Measurements from ENCODE around the gene DLGAP4. TPM values are rescaled to one million over a fixed set of nuclear protein-coding genes. Genes with fewer than 3 reads are reported as not detected.

The DLGAP4 gene
- polyA plus RNA-seq, 1 of the 3 experiments (the other 2 are of a cell fraction) = 31.2 TPM

- TF ChIP-seq FOXJ3 (CRISPR knock-in tag; IDR thresholded peaks at IDR 0.05) (no peak), SIN3A (IDR thresholded peaks at IDR 0.05; ENCODE audit: borderline replicate concordance, low read depth, low read length) (no peak), JUND (IDR thresholded peaks at IDR 0.05) (no peak), ZBTB33 (IDR thresholded peaks at IDR 0.05; ENCODE audit: borderline replicate concordance, low read depth) (no peak)
Observed at GRCh38 chr20:36313926-36314325, 7.8 kb downstream of the DLGAP4 start (continued).

GRCh38 chr20:36314734-36315544 is 8.8 kb downstream of the DLGAP4 start:
- Histone ChIP-seq H3K27me3 (ENCODE audit: insufficient read depth) (no peaks in the 10 kb centered on the region; the same call in 1 of the 2 replicates), H3K79me2 (ENCODE audit: insufficient read depth) (no peaks in the 10 kb centered on the region), H3K36me3 (replicated peaks in 1 of 2; ENCODE audit: control insufficient read depth in 1 of 2, insufficient read depth in 2 of 2, low read length in 1 of 2) (no peaks in the 10 kb centered on the region), H3K4me1 (ENCODE audit: control insufficient read depth in 1 of 2, insufficient read depth in 2 of 2, low read depth in 1 of 2, low read length in 1 of 2) (peaks cover 0 to 6% of the 10 kb centered on the region in 2 experiments; a peak in 1 of 4 replicates), H3K4me2 (no peak overlapping the region), H3K4me3 (ENCODE audit: low read depth in 2 of 2, low read length in 1 of 2) (no peak overlapping the region), H3K9me3 (no peaks in the 10 kb centered on the region), H3F3A (replicated peaks; ENCODE audit: insufficient read depth) (no peaks in the 10 kb centered on the region), H4K20me1 (ENCODE audit: insufficient read depth) (no peaks in the 10 kb centered on the region), H3K9ac (no peak overlapping the region), H3K27ac (ENCODE audit: low read depth in 2 of 2, low read length in 1 of 2) (no peak overlapping the region), H3K9me2 (no peaks in the 10 kb centered on the region), H2AFZ (ENCODE audit: low read depth) (no peak overlapping the region)
- no peak for TF ChIP-seq IRF3 (IDR thresholded peaks at IDR 0.05; ENCODE audit: low read depth, low read length)
- no peak for TF ChIP-seq FOXJ3 (CRISPR knock-in tag; IDR thresholded peaks at IDR 0.05)
- TF ChIP-seq RCOR1 (IDR thresholded peaks at IDR 0.05; ENCODE audit: low read length) = no peak
- TF ChIP-seq USF2 (IDR thresholded peaks at IDR 0.05; ENCODE audit: borderline replicate concordance, low read depth, low read length) = no peak
- TF ChIP-seq NFIC (IDR thresholded peaks at IDR 0.05; ENCODE audit: borderline replicate concordance) = no peak
- TF ChIP-seq FOSL2 (IDR thresholded peaks at IDR 0.05; ENCODE audit: borderline replicate concordance, low read depth) = no peak
- no peak for TF ChIP-seq FOXM1 (IDR thresholded peaks at IDR 0.05; ENCODE audit: low read depth)
- no peak for TF ChIP-seq REST (IDR thresholded peaks at IDR 0.05; ENCODE audit: low read depth, low read length)
- no peak for TF ChIP-seq RXRA (IDR thresholded peaks at IDR 0.05; ENCODE audit: borderline replicate concordance, low read depth)
- TF ChIP-seq MAX (IDR thresholded peaks at IDR 0.05; ENCODE audit: low read depth) = no peak
- no peak for TF ChIP-seq MEF2A (IDR thresholded peaks at IDR 0.05; ENCODE audit: borderline replicate concordance, low read depth)
- DNase-seq = no peak
- ChIA-PET POLR2A (no interaction called here), CTCF (interaction anchor here (2.2 kb wide), 1 partner anchor 112 kb away, joined by 6 read pairs; no protein-coding TSS in a partner anchor)
- 67% methylated on average over 11 of the region's 12 CpGs for WGBS (ENCODE audit: low lambda C conversion rate)

Data from SK-N-SH (cell line).